Thoracic aorta (tissue), 2 donors: ENCODE data around the gene PRTFDC1. TPM values are rescaled to one million over a fixed set of nuclear protein-coding genes. Genes with fewer than 3 reads are reported as not detected.

Experiments
- ATAC-seq: fragments of 150-250 bp; one replicate; pipeline ENCODE4 v1.8.0; 2017; ENCODE audit warnings: low read depth; ENCODE audit not compliant: insufficient number of reproducible peaks, low FRiP score
- DNase-seq: peaks from one replicate; pipeline ENCODE4 v3.0.0-alpha.2; 2020; ENCODE audit warnings: low spot score
- H3K27ac ChIP-seq, 2 donors: fragments of 200-600 bp; sonication (generic); 1 replicate in 1 of 2; 2 replicates in 1 of 2; pipeline ENCODE4 v1.5.1; 2016; ENCODE audit warnings: mild to moderate bottlenecking in 2 of 2, moderate library complexity in 2 of 2
- H3K27me3 ChIP-seq: fragments of 200-600 bp; sonication (generic); replicated peaks from 2 replicates; pipeline ENCODE4 v1.6.0; 2016; ENCODE audit warnings: mild to moderate bottlenecking; ENCODE audit not compliant: insufficient read depth
- H3K36me3 ChIP-seq: fragments of 200-600 bp; sonication (generic); one replicate; pipeline ENCODE4 v1.5.1; 2016
- H3K4me1 ChIP-seq, 2 donors: fragments of 200-600 bp; sonication (generic); 1 replicate in 1 of 2; 2 replicates in 1 of 2; pipeline versions ENCODE4 v1.5.1 to v1.6.0; 2016; ENCODE audit warnings: low read depth in 2 of 2, mild to moderate bottlenecking in 1 of 2; ENCODE audit not compliant: control insufficient read depth in 1 of 2
- H3K4me3 ChIP-seq: fragments of 200-600 bp; sonication (generic); 2 replicates; pipeline ENCODE4 v1.5.1; 2016; ENCODE audit warnings: mild to moderate bottlenecking
- H3K9me3 ChIP-seq: fragments of 200-600 bp; sonication (generic); 2 replicates; pipeline ENCODE4 v1.5.1; 2016
- total RNA-seq, 2 donors: library from RNA; depleted of rRNA; stranded (reverse); fragments of >200 nt; gene quantifications; one replicate each; pipeline versions ENCODE4 v1.1.0 to v1.2.3, GENCODE V29; 2016
- TF ChIP-seq, protein P1 (sequence below): fragments of 200-600 bp; sonication (generic); IDR thresholded peaks from one replicate; pipeline ENCODE4 v1.5.1; 2019; ENCODE audit warnings: antibody characterized with exemption

The PRTFDC1 gene
- total RNA-seq, 2 donors from 2014 or later: 6.2 to 7.3 TPM

DNA sequence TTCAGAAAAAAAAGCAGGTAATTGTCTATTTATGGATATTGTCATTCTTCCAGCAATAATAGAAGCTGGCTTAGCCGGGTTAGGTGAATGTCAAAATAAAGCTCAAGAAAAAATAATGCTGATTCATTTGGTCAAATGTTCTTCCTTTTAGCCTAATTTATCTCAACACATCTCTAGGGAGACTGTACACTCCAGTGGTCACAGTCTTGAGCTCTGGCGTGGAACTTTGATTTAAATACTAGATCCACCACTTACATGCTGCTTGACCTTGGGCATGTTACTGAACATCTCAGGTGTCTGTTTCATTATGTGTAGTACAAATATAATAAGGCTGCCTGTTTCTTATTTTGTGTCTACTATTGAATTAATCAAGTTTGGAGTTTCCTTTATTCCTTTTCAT, 22.0 kb downstream of the PRTFDC1 start:
- Histone ChIP-seq H3K27ac (no peak overlapping the region), H3K4me1 (peaks cover 13 to 27% of the 10 kb centered on the region in 2 donors), H3K9me3 (no peaks in the 10 kb centered on the region), H3K27me3 (no peaks in the 10 kb centered on the region), H3K4me3 (no peak overlapping the region), H3K36me3 (no peaks in the 10 kb centered on the region)
- DNase-seq (no peak), ATAC-seq (no peak)
- TF ChIP-seq, protein P1, sequence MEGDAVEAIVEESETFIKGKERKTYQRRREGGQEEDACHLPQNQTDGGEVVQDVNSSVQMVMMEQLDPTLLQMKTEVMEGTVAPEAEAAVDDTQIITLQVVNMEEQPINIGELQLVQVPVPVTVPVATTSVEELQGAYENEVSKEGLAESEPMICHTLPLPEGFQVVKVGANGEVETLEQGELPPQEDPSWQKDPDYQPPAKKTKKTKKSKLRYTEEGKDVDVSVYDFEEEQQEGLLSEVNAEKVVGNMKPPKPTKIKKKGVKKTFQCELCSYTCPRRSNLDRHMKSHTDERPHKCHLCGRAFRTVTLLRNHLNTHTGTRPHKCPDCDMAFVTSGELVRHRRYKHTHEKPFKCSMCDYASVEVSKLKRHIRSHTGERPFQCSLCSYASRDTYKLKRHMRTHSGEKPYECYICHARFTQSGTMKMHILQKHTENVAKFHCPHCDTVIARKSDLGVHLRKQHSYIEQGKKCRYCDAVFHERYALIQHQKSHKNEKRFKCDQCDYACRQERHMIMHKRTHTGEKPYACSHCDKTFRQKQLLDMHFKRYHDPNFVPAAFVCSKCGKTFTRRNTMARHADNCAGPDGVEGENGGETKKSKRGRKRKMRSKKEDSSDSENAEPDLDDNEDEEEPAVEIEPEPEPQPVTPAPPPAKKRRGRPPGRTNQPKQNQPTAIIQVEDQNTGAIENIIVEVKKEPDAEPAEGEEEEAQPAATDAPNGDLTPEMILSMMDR: no peak

DNA sequence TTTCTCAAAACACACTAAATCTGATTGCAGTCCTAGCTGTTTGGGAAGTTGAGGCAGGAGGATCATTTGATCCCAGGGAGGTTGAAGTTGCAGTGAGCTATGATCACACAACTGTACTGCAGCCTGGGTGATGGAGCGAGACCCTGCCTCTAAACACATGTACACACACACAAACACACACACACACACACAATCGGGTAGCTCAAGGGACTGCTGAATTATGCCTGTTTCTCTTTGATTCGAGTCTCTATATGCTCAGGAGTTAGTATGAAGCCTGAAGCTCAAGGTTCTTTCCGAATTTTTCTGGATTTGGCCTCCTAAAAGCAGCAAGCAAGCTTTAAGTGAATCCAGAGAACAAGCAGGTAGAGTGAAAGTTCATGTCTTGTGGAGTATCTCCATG, 22.5 kb downstream of the PRTFDC1 start:
- Histone ChIP-seq H3K4me1 (peaks cover 13 to 27% of the 10 kb centered on the region in 2 donors), H3K27ac (no peak overlapping the region), H3K27me3 (no peaks in the 10 kb centered on the region), H3K9me3 (no peaks in the 10 kb centered on the region), H3K4me3 (no peak overlapping the region), H3K36me3 (no peaks in the 10 kb centered on the region)
- DNase-seq (no peak), ATAC-seq (no peak)
- TF ChIP-seq, protein P1: no peak

DNA sequence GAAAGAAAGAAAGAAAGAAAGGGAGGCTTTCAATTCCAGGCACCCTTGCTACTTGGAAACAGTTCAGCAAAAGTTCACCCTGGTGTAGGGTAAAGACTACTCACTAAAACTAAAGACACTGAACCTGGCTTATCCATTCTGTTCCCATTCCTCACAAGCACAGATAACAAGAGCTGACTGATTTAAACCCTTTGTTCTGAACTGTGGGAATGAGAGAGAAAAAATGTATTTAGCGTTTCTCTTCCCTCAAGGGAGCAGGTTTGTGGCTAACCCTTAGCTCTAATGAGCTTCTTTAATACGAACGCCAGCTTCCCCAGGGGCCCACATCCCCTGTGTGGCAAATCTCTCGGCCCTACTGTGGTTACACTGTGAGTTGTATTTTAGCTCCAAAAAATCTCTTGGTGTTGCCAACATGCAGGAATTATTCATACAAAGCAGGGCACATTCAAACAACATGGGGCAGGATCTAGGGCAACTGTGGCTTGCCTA, 23.3 kb downstream of the PRTFDC1 start:
- peak overlapping the region; percentile 34 to 42 for H3K27ac ChIP-seq
- TF ChIP-seq, protein P1: no peak
- no peak overlapping the region for H3K4me3 ChIP-seq
- peaks cover 13 to 27% of the 10 kb centered on the region in 2 donors for H3K4me1 ChIP-seq
- H3K27me3 ChIP-seq: no peaks in the 10 kb centered on the region
- DNase-seq (no peak), ATAC-seq (no peak)
- no peaks in the 10 kb centered on the region for H3K9me3 ChIP-seq
- H3K36me3 ChIP-seq: no peaks in the 10 kb centered on the region

DNA sequence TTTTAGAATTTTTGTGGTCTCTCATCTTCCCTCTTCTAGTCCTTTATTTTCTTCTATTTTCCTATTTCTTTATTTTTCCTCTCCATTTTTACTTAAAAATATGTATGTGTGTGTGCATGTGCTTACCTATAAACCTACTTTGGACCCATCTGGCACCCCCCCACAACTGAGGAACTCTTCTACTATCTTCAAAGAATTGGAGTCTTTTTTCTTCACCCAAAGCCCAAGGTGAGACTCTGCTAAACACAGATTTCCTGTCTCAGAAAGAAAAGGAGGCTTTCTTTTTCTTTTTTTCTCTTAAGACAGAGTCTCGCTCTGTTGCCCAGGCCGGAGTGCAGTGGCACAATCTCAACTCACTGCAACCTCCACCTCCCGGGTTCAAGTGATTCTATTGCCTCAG, 24.2 kb downstream of the PRTFDC1 start:
- no peaks in the 10 kb centered on the region for H3K36me3 ChIP-seq
- TF ChIP-seq, protein P1: no peak
- DNase-seq: no peak
- H3K27ac ChIP-seq: no peak overlapping the region
- H3K9me3 ChIP-seq: no peaks in the 10 kb centered on the region
- no peak for ATAC-seq
- H3K27me3 ChIP-seq: no peaks in the 10 kb centered on the region
- no peak overlapping the region for H3K4me3 ChIP-seq
- peaks cover 13 to 27% of the 10 kb centered on the region in 2 donors for H3K4me1 ChIP-seq

DNA sequence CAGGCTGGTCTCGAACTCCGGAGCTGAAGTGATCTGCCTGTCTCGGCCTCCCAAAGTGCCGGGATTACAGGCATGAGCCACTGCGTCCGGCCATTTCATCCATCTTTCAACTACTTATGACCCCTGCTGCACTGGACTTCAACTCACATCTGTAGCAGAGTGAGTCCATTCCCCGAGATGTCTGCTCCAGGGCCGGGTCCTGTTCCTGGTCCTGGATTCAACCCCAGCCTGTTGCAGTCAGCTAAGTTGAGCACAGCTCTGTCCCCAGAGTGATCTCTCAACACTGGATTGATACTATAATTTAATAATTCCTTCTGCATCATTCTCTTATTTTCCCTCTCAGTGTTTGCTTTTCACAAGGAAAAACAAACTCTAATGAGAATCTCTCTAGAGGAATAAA, 25.8 kb downstream of the PRTFDC1 start:
- no peak for DNase-seq
- TF ChIP-seq, protein P1: no peak
- no peaks in the 10 kb centered on the region for H3K36me3 ChIP-seq
- H3K4me3 ChIP-seq: no peak overlapping the region
- no peaks in the 10 kb centered on the region for H3K9me3 ChIP-seq
- H3K27me3 ChIP-seq: no peaks in the 10 kb centered on the region
- no peak overlapping the region for H3K27ac ChIP-seq
- no peak for ATAC-seq
- peaks cover 13 to 27% of the 10 kb centered on the region in 2 donors for H3K4me1 ChIP-seq
